ENCODE measurements around the gene WTIP. TPM values are rescaled to one million over a fixed set of nuclear protein-coding genes. Genes with fewer than 3 reads are reported as not detected.
"Not testable (repeated sequence)": the region's sequence is repeated elsewhere in the genome, so short reads cannot be mapped to it uniquely, and the experiment has no call there.

WTIP gene
- polyA plus RNA-seq, 4 donors: 35.9 to 40.9 (median 39.5) TPM

DNA sequence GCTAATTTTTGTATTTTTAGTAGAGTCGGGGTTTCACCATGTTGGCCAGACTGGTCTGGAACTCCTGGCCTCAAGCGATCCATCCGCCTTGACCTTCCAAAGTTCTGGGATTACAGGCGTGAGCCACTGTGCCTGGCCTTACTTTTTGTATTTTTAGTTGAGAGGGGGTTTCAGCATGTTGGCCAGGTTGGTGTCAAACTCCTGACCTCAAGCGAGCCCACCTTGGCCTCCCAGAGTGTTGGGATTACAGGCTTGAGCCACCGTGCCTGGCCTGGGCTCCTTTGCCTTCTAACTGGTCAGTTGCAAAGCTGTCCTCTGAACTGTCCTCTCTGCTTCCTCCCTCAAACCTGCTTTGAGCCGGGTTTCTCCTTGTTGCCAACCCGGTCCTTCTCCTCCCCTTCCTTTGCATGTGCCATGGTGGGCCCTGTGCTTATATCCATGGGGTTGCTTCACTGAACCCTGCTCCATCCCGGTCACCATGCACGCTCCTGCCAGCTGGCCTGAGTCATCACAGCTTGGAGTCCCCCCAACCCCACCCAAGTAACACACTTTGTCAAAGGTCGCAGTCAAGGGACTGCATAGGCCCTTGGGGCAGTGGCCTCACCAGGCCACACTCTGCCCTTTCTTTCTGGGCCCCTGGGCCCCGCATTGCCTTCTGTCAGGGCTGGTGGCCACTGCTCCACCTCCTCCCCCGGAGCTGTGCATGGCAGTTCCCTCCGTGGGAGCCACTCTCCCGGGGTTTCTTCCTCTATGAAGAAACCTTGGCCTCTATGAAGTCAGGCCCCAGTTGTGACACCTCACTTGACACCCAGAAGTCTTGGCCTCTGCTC, 21.2 kb downstream of the WTIP start:
- DNase-seq (ENCODE audit: low read depth in 4 of 4, low spot score in 2 of 4): no peak

DNA sequence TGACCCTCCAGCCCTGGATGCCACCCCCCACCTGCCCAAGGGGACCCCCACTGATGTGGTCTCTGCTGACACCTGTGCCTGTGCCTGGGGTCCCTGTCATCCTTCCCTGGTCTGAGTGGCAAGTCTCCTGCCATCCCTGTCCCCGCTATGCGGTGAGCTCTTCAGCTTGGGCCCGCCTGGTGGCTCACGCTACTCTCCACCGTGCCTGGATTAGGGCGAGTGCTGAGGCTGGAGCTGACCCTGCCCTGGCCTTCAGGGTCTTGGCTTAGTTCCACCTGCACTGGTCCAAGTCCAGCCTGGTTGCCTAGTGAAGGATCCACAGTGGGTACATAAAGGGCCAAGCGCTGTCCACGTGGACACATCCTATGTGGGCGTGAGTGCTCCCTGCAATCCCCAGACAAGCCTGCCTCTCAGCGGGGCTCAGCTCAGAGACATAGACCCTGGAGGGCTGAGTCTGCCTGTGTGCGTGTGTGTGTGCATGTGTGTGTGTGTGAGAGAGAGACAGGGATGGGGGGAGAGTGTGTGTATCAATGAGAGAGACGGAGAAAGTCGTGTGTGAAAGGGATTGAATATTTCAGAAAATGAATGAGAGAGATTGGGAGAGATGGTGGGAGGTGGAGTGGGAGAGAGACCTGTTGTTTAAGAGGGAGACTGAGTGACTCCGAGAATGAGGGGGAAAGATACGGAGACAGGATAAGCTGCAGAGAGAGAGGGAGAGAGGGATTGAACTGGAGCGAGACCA, 22.1 kb downstream of the WTIP start:
- DNase-seq (ENCODE audit: low read depth in 4 of 4, low spot score in 2 of 4): no peak

DNA sequence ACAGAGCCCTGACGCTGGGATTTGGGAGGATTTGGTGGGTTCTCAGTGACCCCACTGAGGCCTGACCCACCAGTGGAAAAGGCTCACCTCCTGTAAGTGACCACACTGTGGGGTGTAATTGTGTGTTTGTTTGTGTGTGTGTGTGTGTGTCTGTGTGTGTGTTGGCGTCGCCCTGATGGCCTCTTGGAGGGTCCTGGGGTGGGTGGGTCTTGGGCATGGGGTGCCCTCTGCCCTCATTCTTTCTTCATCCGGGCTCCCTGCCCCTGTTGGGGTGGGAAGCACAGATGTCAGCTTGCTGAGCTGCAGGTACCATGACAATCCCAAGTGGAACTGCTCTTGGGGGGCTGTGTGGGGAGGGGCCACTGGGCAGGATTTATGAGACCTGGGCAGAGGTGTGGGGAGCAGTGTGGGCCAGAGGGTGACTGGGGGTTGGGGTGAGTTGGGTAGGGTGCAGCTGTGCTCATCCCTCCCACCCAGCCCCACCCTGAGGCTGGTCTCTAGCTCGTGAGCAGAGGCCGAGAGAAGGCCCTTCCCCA, 22.8 kb downstream of the WTIP start:
- DNase-seq (ENCODE audit: low read depth in 4 of 4, low spot score in 2 of 4): no peak

DNA sequence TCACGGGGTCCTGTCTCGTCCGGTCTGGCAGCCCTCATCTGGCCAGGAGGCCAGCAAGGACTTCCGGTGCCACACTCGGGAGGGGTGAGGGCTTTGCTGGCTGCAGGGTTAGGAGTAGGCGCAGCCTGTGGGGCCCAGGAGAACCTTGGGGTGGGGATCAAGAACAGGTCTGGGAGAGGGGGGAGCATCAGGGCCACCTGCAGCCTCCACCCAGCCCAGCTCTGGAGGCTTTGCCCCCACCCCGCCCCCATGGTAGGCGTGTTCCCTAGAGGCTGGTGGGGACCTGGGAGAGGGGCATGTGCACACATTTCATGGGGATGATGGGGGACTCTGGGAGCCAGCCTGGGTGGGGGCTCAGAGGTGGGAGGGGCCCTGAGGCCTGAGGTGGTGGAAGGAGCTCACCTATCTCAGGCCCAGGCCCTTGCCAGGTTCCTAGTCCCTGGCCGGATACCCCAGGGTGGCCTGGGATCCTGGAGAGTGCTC, 23.3 kb downstream of the WTIP start:
- no peak for DNase-seq (ENCODE audit: low read depth in 4 of 4, low spot score in 2 of 4)

DNA sequence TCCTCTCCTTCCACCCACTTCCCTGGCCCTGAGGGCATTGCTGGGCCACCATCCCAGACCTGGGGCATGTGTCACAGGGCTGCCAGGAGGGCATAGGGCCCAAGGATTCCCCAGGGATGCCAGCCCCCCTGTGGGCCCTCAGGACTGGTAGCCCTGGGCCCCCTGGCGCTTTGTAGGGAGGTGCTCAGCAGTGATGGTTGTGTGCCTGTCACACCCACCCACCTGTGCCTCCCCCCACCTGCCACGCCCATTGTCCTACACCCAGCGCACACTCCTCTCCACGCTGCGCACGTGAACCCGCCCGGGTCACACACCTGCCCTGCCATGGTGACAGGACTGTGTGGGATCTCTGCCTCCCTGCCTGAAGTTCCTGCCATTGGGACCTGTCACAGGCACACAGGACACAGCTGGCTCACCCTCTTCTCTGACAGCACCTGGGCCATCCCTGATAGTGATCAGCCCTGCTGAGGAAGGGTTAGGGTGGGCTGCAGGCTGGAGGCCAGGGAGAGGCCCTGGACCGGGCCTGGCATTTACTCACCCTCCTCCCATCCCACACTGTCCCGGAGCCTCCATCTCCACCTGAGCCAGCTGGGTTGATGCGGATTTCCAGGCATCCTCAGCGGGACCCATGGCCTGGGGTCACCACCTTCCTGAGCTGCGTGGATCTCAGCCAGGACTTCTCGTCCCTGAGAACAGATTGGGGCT, 23.9 kb downstream of the WTIP start:
- DNase-seq (ENCODE audit: low read depth in 4 of 4, low spot score in 2 of 4): no peak

DNA sequence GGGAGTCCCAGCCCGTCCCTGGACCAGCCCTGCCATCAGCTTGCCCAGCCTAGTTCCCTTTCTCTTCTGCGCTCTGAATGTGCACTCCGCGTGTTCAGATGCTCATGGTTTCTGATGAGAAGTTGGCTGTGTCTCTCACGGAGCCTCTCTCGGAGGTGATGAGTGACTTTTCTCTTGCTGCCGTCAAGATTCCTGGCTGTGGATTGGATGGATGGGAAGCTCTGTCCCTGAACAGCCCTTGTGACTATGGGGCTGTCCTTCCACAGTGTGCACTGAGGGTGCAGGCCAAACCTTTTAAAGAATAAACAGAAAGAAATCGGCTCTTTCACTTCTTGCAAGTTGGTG, 24.4 kb downstream of the WTIP start:
- DNase-seq (ENCODE audit: low read depth in 4 of 4, low spot score in 2 of 4): no peak

DNA sequence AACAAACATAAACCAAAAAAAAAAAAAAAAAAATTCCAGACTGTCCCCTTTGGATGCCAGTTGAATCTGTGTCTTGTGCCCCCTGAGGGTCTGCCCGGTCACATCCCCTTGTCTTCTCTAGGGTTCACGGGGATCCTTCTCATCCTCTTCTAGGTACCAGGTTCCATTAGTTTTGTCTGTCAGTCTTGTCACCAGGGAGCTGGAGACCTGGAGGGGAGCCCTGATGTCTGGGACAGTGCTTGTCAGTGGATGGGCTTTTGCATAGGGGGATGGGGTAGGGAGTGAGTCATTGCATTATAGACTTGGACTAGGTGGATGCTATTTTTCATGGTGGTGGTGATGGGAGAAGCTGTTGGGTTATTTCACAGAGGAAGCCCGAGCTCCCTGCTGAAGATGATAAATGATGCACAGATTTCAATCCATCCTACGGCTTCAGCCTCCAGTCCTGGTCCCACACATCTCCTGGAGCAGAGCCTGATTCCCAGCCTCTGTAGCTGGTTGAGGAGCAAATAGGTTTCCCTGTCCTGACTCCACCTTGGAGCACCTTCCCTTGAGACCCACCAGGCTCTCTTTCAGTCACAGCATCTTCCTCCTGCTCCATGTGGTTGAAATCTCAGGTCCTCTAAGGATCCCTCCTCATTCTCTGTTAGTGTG, 26.0 kb downstream of the WTIP start:
- no peak for DNase-seq (ENCODE audit: low read depth in 4 of 4, low spot score in 2 of 4)

DNA sequence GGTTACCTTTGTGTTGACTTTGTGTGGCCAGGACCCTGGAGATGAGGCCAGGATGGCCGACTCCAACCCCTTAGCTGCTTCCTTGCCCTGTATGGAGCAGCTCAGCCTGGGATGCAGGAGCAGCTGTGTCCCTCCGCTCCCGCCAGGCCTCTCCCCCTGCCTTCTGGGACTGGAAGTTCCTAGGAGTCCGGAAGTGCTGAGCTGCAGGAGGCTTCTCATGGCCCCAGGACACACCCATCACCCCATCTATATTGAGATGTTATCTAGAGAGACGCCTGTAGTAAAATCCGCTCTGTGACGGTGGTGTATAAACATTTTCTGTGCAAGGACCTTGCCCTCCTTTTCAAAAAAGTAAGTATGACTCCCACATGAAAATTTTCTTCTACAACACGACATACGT, 27.0 kb downstream of the WTIP start:
- no peak for DNase-seq (ENCODE audit: low read depth in 4 of 4, low spot score in 2 of 4)

DNA sequence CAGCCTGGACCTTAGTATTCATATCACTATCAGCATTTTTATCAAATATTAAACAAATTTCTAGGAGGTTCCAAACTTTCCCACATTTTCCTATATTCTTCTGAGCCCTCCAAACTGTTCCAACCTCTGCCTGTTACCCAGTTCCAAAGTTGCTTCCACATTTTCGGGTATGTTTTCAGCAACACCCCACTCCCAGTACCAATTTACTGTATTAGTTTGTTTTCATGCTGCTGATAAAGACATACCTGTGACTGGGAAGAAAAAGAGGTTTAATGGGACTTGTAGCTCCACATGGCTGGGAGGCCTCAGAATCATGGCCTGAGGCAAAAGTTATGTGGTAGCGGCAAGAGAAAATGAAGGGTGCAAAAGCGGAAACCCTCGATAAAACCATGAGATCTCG, 29.3 kb downstream of the WTIP start:
- DNase-seq (ENCODE audit: low read depth in 4 of 4, low spot score in 2 of 4): not testable (repeated sequence)

DNA sequence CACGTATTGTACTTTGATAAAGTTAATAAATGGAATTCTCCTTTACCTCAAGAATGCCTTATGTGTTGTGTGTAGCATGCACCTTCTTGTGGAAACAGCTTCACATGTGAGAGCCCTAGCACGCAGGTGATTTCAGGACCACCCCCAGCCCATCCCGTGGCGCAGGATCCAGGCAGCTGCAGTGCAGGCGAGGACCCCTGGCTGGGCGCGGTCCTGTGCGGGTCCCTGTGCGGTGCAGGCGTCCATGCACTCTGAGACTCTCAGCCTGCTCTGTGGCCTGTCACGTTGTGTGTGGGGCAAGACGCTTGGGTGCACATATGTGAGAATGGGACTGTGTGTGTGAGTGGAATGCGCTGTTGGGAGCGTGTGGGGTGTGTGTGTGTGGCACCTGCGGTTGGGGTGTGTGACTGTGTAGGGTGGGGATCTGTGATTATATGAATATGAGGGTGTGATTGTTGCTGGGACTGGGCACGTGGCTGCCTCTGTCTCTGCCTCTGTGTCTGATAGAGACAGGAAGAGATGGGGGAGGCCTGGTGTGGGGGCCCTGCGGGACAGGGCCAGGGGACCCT, 30.8 kb downstream of the WTIP start:
- DNase-seq (ENCODE audit: low read depth in 4 of 4, low spot score in 2 of 4): no peak

DNA sequence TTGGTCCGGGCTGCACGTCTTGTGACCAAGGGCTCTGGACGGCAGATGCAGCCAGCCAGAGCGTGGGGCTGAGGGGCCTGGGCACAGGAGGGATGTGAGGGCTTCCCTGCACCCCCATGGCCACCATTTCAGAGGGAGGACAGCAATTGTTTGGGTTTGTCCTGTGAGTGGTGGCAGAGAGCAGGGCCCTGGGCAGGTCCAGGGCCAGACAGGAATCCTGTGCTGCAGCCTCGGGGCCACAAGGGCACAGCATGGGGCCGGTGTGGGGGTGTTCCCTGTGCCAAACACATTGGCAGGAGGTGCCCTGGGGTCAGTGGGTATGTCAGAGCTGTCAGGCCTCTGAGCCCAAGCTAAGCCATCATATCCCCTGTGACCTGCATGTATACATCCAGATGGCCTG, 32.2 kb downstream of the WTIP start:
- DNase-seq (ENCODE audit: low read depth in 4 of 4, low spot score in 2 of 4): no peak

DNA sequence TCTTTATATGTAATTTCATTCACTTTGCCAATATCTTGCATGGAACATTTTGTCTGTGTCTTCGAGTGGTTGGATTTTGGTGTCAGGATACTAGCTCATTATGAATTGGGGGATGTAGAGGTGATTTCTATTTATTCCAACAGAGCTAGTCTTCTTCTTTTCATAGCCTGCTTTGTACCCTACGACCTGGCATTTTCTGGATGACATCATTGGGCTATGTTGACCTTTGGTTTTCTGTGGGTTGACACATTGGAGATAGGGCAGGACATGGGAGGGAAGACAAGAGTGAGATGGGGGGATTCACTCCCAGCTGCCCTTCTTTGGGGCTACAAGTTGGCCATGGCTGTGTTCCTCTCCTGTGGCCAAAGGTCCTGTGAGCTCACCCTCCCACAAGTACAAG, 38.0 kb downstream of the WTIP start:
- DNase-seq (ENCODE audit: low read depth in 4 of 4, low spot score in 2 of 4): no peak

DNA sequence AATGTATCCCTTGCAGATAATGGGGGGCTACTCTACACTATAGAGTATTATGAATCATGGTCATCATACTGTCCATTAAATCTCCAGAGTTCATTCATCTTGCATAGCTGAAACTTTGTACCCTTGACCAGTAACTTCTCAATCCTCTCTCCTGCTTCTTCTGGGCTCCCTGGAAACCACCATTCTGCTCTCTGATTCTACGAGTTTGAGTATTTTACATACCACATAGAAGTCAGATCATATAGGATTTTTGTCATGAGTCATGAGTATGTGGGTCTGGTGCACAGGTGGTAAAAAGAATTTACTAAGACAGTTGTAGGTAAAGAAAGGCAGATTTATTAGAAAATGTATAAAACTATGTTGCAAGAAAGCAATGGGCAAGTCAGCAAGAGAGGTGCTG, 41.9 kb downstream of the WTIP start:
- no peak for DNase-seq (ENCODE audit: low read depth in 4 of 4, low spot score in 2 of 4)

DNA sequence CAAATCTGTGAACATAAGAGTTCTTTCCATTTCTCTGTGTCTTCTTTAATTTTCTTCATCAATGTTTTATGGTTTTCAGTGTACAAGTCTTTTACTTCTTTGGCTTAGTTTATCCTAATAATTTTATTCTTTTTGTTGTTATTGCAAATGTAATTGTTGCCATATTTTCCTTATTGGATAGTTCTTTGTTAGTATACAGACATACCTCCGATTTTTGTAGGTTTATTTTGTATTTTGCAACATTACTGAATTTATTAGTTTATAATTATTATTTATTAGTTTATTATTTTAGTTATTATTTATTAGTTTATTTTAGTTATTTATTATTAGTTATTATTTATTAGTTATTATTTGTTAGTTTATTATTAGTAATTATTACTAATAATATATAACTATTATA, 43.4 kb downstream of the WTIP start:
- no peak for DNase-seq (ENCODE audit: low read depth in 4 of 4, low spot score in 2 of 4)

DNA sequence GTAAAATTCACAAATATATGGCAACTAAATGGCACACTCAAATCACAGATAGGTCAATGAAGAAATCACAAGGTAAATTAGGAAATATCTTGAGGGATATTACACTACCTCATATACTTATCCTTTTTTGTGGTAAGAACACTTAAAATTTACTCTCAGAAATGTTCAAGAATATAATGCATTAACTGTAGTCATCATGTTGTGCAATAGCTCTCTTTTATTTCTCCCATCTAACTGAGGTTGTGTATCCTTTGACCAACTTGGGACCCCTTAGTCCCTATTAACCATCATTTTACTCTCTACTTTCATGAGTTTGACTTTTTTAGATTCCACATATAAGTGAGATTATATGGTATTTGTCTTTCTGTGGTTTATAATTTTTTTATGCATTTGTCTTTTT, 52.6 kb downstream of the WTIP start:
- DNase-seq (ENCODE audit: low read depth in 4 of 4, low spot score in 2 of 4): no peak

DNA sequence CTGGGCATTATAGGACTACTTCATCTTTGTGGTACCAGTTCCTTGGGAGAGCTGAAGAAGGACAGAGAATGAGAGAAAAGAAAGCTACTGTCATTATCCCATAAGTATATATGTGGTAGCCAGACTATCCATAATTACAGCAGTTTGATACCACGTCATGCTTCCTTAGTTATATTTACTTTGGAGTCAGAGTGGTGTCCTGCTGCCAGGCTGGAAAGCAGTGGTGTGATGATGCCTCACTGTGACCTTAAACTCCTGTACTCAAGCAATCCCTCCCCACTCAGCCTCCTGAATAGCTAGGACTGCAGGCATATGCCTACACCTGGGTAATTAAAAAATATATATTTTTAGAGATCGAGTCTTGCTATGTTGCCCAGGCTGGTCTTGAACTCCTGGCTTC, 57.8 kb downstream of the WTIP start:
- DNase-seq (ENCODE audit: low read depth in 4 of 4, low spot score in 2 of 4): no peak

DNA sequence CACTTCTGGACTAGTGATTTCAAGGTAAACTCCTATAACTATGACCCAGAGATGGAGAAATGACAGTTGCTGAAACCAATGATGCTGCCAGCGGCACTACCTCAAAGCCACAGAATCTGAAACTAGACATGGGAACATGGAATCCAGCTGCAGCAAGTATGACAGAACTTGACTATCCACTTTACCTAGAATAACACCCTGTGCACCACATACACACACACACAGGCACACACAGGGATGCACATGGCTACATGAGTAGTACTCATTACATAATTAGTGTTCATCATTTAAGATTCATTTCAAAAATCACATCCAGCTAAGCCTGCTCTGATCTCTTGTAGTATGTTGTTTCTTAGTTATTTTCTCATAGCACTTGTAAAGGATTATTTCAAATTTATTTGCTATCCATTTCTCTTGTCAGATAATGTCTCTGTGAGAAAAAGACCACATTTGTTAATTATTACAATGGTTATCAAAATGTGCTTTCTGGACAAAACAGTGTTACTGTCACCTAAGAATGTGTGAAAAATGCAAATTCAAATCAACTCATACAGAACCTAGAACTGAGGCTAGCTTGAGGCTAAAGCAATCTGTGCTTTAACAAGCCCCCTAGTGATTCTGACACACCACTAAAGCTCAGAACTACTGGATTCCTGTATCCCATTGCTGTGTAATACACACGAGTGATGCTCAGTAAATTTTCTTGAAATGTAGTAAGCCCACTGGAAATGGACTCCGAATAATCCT, 59.4 kb downstream of the WTIP start:
- DNase-seq (ENCODE audit: low read depth in 4 of 4, low spot score in 2 of 4): no peak

DNA sequence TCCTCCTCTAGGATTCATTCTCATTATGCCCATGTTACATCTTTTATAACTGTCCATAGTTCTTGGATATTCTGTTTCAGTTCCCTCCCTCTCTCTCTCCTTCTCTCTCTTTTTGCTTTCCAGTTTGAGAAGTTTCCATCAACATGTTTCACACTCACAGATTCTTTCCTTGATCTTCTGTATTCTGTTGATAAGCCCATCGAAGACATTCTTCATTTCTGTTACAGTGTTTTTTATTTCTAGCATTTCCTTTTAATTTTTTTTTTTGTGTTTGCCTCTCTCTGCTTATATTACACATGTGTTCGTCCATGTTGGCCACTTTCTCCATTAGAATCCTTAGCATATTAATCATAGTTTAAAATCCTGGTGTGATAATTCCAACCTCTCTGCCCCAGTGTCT, 68.3 kb downstream of the WTIP start:
- no peak for DNase-seq (ENCODE audit: low read depth in 4 of 4, low spot score in 2 of 4)

DNA sequence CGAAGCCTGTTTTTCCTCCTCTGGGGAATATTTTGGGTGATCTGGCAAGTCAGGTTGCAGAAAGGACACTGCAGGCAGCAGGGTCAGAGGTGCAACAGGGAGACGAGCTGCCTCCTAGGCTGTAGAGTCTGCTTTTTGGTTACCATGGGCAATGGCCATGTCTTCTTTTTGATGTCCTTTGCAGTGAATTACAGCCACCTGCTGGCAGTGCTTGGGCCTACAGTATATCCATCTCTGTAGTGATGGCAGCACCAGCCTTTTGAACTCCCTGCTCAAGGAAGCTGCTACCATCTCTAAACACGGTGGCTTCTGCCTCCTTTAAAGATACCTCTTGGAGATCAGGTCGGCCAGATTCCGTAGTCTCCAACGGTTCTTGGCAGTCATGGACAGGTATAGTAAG, 73.9 kb downstream of the WTIP start:
- DNase-seq (ENCODE audit: low read depth in 4 of 4, low spot score in 2 of 4): no peak

DNA sequence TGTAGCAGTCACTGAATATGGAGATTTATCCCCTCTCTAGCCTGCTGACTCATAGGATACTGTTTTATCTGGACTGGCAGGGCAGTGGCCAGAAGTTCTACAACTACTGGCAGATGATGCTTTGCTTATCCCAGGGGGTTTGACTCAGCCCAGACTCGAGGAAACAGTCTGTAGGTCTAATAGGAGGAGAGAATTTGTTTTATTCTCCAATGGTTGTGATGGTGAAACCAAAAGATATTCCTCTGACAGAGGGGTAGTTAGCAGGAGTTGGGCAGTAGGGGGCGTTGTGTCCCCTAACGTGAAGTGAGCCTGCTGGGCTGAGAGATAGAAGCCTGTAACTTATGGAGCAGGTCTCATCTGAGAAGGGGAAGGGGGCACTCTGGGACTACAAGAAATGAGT, 74.9 kb downstream of the WTIP start:
- DNase-seq (ENCODE audit: low read depth in 4 of 4, low spot score in 2 of 4): no peak
